Caco-2 (cell line): ENCODE results near the gene AVPI1. TPM values are rescaled to one million over a fixed set of nuclear protein-coding genes. Genes with fewer than 3 reads are reported as not detected.
A peak's percentile ranks its signal among the peaks of the same experiment; 100 is the strongest.

Experiments used
- BruUV-seq: library from RNA; stranded (reverse); fragments of 400-500 nt; replicated peaks from 2 replicates; lab custom pipeline; 2021; lab: Mats Ljungman, UMichigan
- CTCF ChIA-PET: fragments of 300-600 bp; sonication (Branson Sonifier 250); formaldehyde crosslinking; loops from one replicate; lab custom pipeline; 2022; ENCODE audit warnings: antibody characterized with exemption; lab: Charles Lee
- POLR2A ChIA-PET: fragments of 300-600 bp; sonication (Branson Sonifier 250); formaldehyde crosslinking; loops from one replicate; lab custom pipeline; 2022; ENCODE audit warnings: antibody characterized with exemption; lab: Charles Lee
- DNase-seq, 2 experiments: peaks; one replicate each; pipeline versions ENCODE4 v3.0.0 to v3.0.0-alpha.2; 2020 to 2022
- H3K27me3 ChIP-seq: replicated peaks from 2 replicates; pipeline ENCODE4 v1.6.0; 2011; ENCODE audit warnings: low read length; ENCODE audit not compliant: control insufficient read depth, insufficient read depth
- H3K36me3 ChIP-seq: 2 replicates; pipeline ENCODE4 v1.5.1; 2011; ENCODE audit warnings: low read length; ENCODE audit not compliant: control insufficient read depth, insufficient read depth
- H3K4me1 ChIP-seq: fragments of 250-450 bp; sonication (Bioruptor Pico); 2 replicates; pipeline ENCODE4 v1.5.1; 2020; ENCODE audit warnings: mild to moderate bottlenecking
- H3K4me3 ChIP-seq: 2 replicates; pipeline ENCODE4 v1.5.1; 2011; ENCODE audit warnings: low read depth, mild to moderate bottlenecking, control low read depth, low read length
- H3K9me3 ChIP-seq: fragments of 250-450 bp; sonication (Bioruptor Pico); 2 replicates; pipeline ENCODE4 v1.5.1; 2020; ENCODE audit warnings: mild to moderate bottlenecking, moderate library complexity
- H3K27ac Mint-ChIP-seq: one replicate; pipeline ENCODE4 v1.8.0; 2022; ENCODE audit warnings: mixed read lengths; ENCODE audit not compliant: unreplicated experiment
- H3K27me3 Mint-ChIP-seq: one replicate; pipeline ENCODE4 v1.8.0; 2022; ENCODE audit warnings: mixed read lengths; ENCODE audit not compliant: insufficient read depth, unreplicated experiment
- H3K36me3 Mint-ChIP-seq: one replicate; pipeline ENCODE4 v1.8.0; 2022; ENCODE audit warnings: mild to moderate bottlenecking, mixed read lengths; ENCODE audit not compliant: insufficient read depth, unreplicated experiment
- H3K4me1 Mint-ChIP-seq: one replicate; pipeline ENCODE4 v1.8.0; 2022; ENCODE audit warnings: low read depth, mixed read lengths; ENCODE audit not compliant: unreplicated experiment
- H3K4me3 Mint-ChIP-seq: one replicate; pipeline ENCODE4 v1.8.0; 2022; ENCODE audit warnings: mild to moderate bottlenecking, moderate library complexity, mixed read lengths; ENCODE audit not compliant: unreplicated experiment
- H3K9me3 Mint-ChIP-seq: one replicate; pipeline ENCODE4 v1.8.0; 2022; ENCODE audit warnings: mixed read lengths; ENCODE audit not compliant: unreplicated experiment
- CTCF ChIP-seq, 2 experiments: fragments of 200-600 bp in 1 of 2; IDR thresholded peaks; 1 replicate in 1 of 2; 2 replicates in 1 of 2; pipeline versions ENCODE4 v1.5.1 to v1.8.0; 2011 to 2022; ENCODE audit warnings: antibody characterized with exemption in 1 of 2, control low read depth in 1 of 2, inconsistent platforms in 1 of 2, low read depth in 1 of 2, low read length in 1 of 2, mild to moderate bottlenecking in 1 of 2, moderate library complexity in 1 of 2; ENCODE audit not compliant: insufficient read depth in 1 of 2, severe bottlenecking in 1 of 2, unreplicated experiment in 1 of 2
- intact Hi-C: fragments of 100-400 bp; cut with micrococcal nuclease; formaldehyde crosslinking; loops from one replicate; pipeline ENCODE4 v1.10.0; 2022; ENCODE audit not compliant: unreplicated experiment
- total RNA-seq: library from RNA; stranded (reverse); gene quantifications from 2 replicates; pipeline ENCODE4 v1.2.3, GENCODE V29; 2022

Gene AVPI1
- total RNA-seq, 1 experiment from 2014 or later: 17.1 TPM

- POLR2A ChIA-PET: interaction anchor here (1.1 kb wide), 1 partner anchor 10 kb away, joined by 9 read pairs; the partner anchor contains the start of gene AVPI1
- CTCF ChIA-PET: interaction anchor here (0.5 to 1.8 kb wide), 10 partner anchors 10 to 153 kb away, joined by 3 to 20 read pairs (median 5); partner anchors contain the start of genes AVPI1, PI4K2A and ZFYVE27
- no peaks in the 10 kb centered on the region for H3K9me3 ChIP-seq
- H3K27me3 ChIP-seq: no peaks in the 10 kb centered on the region
- peaks cover 4% of the 10 kb centered on the region for H3K36me3 ChIP-seq
- H3K4me1 Mint-ChIP-seq: peaks cover 2% of the 10 kb centered on the region
- no peaks in the 10 kb centered on the region for H3K27me3 Mint-ChIP-seq
- H3K36me3 Mint-ChIP-seq: peaks cover 52% of the 10 kb centered on the region
- TF ChIP-seq CTCF (IDR thresholded peaks at IDR 0.05; ENCODE audit: insufficient read depth in 1 of 2, low read depth in 1 of 2, low read length in 1 of 2, severe bottlenecking in 1 of 2, unreplicated experiment in 1 of 2): peak; percentile 82 to 87
- no TSS peak for BruUV-seq
- intact Hi-C loops: loop anchor here (1.0 kb wide), 2 partner anchors 24 to 54 kb away; no protein-coding TSS in a partner anchor
- no peaks in the 10 kb centered on the region for H3K9me3 Mint-ChIP-seq
- peaks cover 5% of the 10 kb centered on the region for H3K4me1 ChIP-seq
- H3K4me3 ChIP-seq: no peak overlapping the region
- no peak overlapping the region for H3K4me3 Mint-ChIP-seq
- peak in 1 of 2 experiments; percentile 54 for DNase-seq
- H3K27ac Mint-ChIP-seq: peak overlapping the region; percentile 57
Observed at GRCh38 chr10:97676770-97677581, 10.1 kb downstream of the AVPI1 start.

- Mint-ChIP-seq H3K4me1 (no peaks in the 10 kb centered on the region), H3K27ac (no peak overlapping the region), H3K4me3 (no peak overlapping the region), H3K27me3 (no peaks in the 10 kb centered on the region), H3K36me3 (peaks cover 65% of the 10 kb centered on the region), H3K9me3 (no peaks in the 10 kb centered on the region)
- TSS peak; percentile 3 for BruUV-seq
- Histone ChIP-seq H3K36me3 (peaks cover 4% of the 10 kb centered on the region), H3K27me3 (no peaks in the 10 kb centered on the region), H3K9me3 (no peaks in the 10 kb centered on the region), H3K4me3 (no peak overlapping the region), H3K4me1 (no peaks in the 10 kb centered on the region)
- POLR2A ChIA-PET: interaction anchor here (1.0 kb wide), 1 partner anchor 12 kb away, joined by 4 read pairs; the partner anchor contains the start of gene AVPI1
- CTCF ChIA-PET: no interaction called here
- DNase-seq: no peak
- no peak for TF ChIP-seq CTCF (IDR thresholded peaks at IDR 0.05; ENCODE audit: insufficient read depth in 1 of 2, low read depth in 1 of 2, low read length in 1 of 2, severe bottlenecking in 1 of 2, unreplicated experiment in 1 of 2)
- intact Hi-C loops: no loop called here
Observed at GRCh38 chr10:97675222-97675621, 11.8 kb downstream of the AVPI1 start.

- no peaks in the 10 kb centered on the region for H3K27me3 ChIP-seq
- CTCF ChIA-PET: interaction anchor here (0.6 kb wide), 1 partner anchor 59 kb away, joined by 5 read pairs; no protein-coding TSS in a partner anchor
- BruUV-seq: no TSS peak
- TF ChIP-seq CTCF (IDR thresholded peaks at IDR 0.05; ENCODE audit: insufficient read depth in 1 of 2, low read depth in 1 of 2, low read length in 1 of 2, severe bottlenecking in 1 of 2, unreplicated experiment in 1 of 2): no peak
- Mint-ChIP-seq H3K9me3 (no peaks in the 10 kb centered on the region), H3K27ac (no peak overlapping the region), H3K27me3 (no peaks in the 10 kb centered on the region), H3K4me1 (no peaks in the 10 kb centered on the region), H3K36me3 (peaks cover 72% of the 10 kb centered on the region), H3K4me3 (no peak overlapping the region)
- DNase-seq: no peak
- peaks cover 4% of the 10 kb centered on the region; the same call in 1 of the 2 replicates for H3K4me1 ChIP-seq
- intact Hi-C loops: no loop called here
- peaks cover 4% of the 10 kb centered on the region for H3K36me3 ChIP-seq
- POLR2A ChIA-PET: interaction anchor here (1.0 kb wide), 1 partner anchor 13 kb away, joined by 4 read pairs; the partner anchor contains the start of gene AVPI1
- H3K4me3 ChIP-seq: no peak overlapping the region
- no peaks in the 10 kb centered on the region for H3K9me3 ChIP-seq
Observed at GRCh38 chr10:97673736-97674525, 13.1 kb downstream of the AVPI1 start.
